Measurements from ENCODE around the gene CELA2B. TPM values are rescaled to one million over a fixed set of nuclear protein-coding genes. Genes with fewer than 3 reads are reported as not detected.
A peak's percentile ranks its signal among the peaks of the same experiment; 100 is the strongest.

CELA2B gene
- total RNA-seq, 3 donors from 2014 or later (not counting 1 experiment from before 2014, with no cell fraction given), result not detected

GRCh38 chr1:15531003-15531402, 55.1 kb downstream of the CELA2B start:
- DNase-seq (no peak), ATAC-seq (no peak)
- H3K4me1 Mint-ChIP-seq, result peaks cover 20 to 24% of the 10 kb centered on the region in 2 donors
- Histone ChIP-seq H3K27me3 (ENCODE audit: control insufficient read depth, insufficient read depth, low read length) (no peaks in the 10 kb centered on the region), H3K36me3 (ENCODE audit: control insufficient read depth, insufficient read depth, low read length) (peaks cover 9% of the 10 kb centered on the region), H3K4me3 (ENCODE audit: low read length) (no peak overlapping the region), H3K4me1 (ENCODE audit: control insufficient read depth, insufficient read depth, low read length) (peaks cover 10% of the 10 kb centered on the region), H3K9me3 (ENCODE audit: control insufficient read depth, insufficient read depth, low read length) (no peaks in the 10 kb centered on the region), H3K27ac (ENCODE audit: low read length) (no peak overlapping the region)
- TF ChIP-seq CTCF (IDR thresholded peaks at IDR 0.05), result no peak
- intact Hi-C loops (cut with micrococcal nuclease), result no loop called here
- no peaks in the 10 kb centered on the region for H3K9me3 Mint-ChIP-seq
- H3K36me3 Mint-ChIP-seq, result no peaks in the 10 kb centered on the region
- no peak overlapping the region for H3K4me3 Mint-ChIP-seq
- no peaks in the 10 kb centered on the region for H3K27me3 Mint-ChIP-seq (ENCODE audit: low read depth in 2 of 2)
- no peak overlapping the region for H3K27ac Mint-ChIP-seq
- 88% methylated on average over 4 of the region's 4 CpGs for WGBS (ENCODE audit: insufficient coverage)

GRCh38 chr1:15531682-15532081, 55.8 kb downstream of the CELA2B start:
- H3K4me3 Mint-ChIP-seq, result no peak overlapping the region
- H3K9me3 Mint-ChIP-seq, result no peaks in the 10 kb centered on the region
- intact Hi-C loops (cut with micrococcal nuclease), result no loop called here
- no peak for ATAC-seq
- no peak overlapping the region for H3K27ac ChIP-seq (ENCODE audit: low read length)
- H3K27ac Mint-ChIP-seq, result peak overlapping the region in 1 of 2 donors; percentile 26
- H3K9me3 ChIP-seq (ENCODE audit: control insufficient read depth, insufficient read depth, low read length), result no peaks in the 10 kb centered on the region
- H3K36me3 Mint-ChIP-seq, result peaks cover 6% of the 10 kb centered on the region
- H3K4me1 ChIP-seq (ENCODE audit: control insufficient read depth, insufficient read depth, low read length), result peaks cover 6% of the 10 kb centered on the region
- peaks cover 12% of the 10 kb centered on the region for H3K36me3 ChIP-seq (ENCODE audit: control insufficient read depth, insufficient read depth, low read length)
- no CpG with 5 or more reads among the region's 2 CpGs for WGBS (ENCODE audit: insufficient coverage)
- peaks cover 13 to 17% of the 10 kb centered on the region in 2 donors for H3K4me1 Mint-ChIP-seq
- H3K4me3 ChIP-seq (ENCODE audit: low read length), result no peak overlapping the region
- no peak for TF ChIP-seq CTCF (IDR thresholded peaks at IDR 0.05)
- H3K27me3 ChIP-seq (ENCODE audit: control insufficient read depth, insufficient read depth, low read length), result no peaks in the 10 kb centered on the region
- DNase-seq, result no peak
- no peaks in the 10 kb centered on the region for H3K27me3 Mint-ChIP-seq (ENCODE audit: low read depth in 2 of 2)

GRCh38 chr1:15538771-15539170, 62.9 kb downstream of the CELA2B start:
- no peak overlapping the region for H3K27ac ChIP-seq (ENCODE audit: low read length)
- no peak for TF ChIP-seq CTCF (IDR thresholded peaks at IDR 0.05)
- Mint-ChIP-seq H3K27ac (no peak overlapping the region), H3K9me3 (no peaks in the 10 kb centered on the region), H3K4me3 (no peak overlapping the region), H3K36me3 (peaks cover 6% of the 10 kb centered on the region), H3K27me3 (ENCODE audit: low read depth in 2 of 2) (no peaks in the 10 kb centered on the region), H3K4me1 (no peaks in the 10 kb centered on the region)
- no peaks in the 10 kb centered on the region for H3K27me3 ChIP-seq (ENCODE audit: control insufficient read depth, insufficient read depth, low read length)
- no peaks in the 10 kb centered on the region for H3K4me1 ChIP-seq (ENCODE audit: control insufficient read depth, insufficient read depth, low read length)
- H3K36me3 ChIP-seq (ENCODE audit: control insufficient read depth, insufficient read depth, low read length), result peaks cover 48% of the 10 kb centered on the region
- H3K4me3 ChIP-seq (ENCODE audit: low read length), result no peak overlapping the region
- H3K9me3 ChIP-seq (ENCODE audit: control insufficient read depth, insufficient read depth, low read length), result no peaks in the 10 kb centered on the region
- intact Hi-C loops (cut with micrococcal nuclease), result no loop called here
- ATAC-seq (no peak), DNase-seq (no peak)
- 60% methylated on average over 4 of the region's 6 CpGs for WGBS (ENCODE audit: insufficient coverage)

- H3K27ac ChIP-seq (ENCODE audit: low read length), result no peak overlapping the region
- H3K4me1 ChIP-seq (ENCODE audit: control insufficient read depth, insufficient read depth, low read length), result no peaks in the 10 kb centered on the region
- Mint-ChIP-seq H3K36me3 (peaks cover 6% of the 10 kb centered on the region), H3K27me3 (ENCODE audit: low read depth in 2 of 2) (no peaks in the 10 kb centered on the region), H3K4me3 (no peak overlapping the region), H3K9me3 (no peaks in the 10 kb centered on the region), H3K4me1 (no peaks in the 10 kb centered on the region), H3K27ac (no peak overlapping the region)
- 95% methylated on average over 7 of the region's 8 CpGs for WGBS (ENCODE audit: insufficient coverage)
- no peaks in the 10 kb centered on the region for H3K27me3 ChIP-seq (ENCODE audit: control insufficient read depth, insufficient read depth, low read length)
- peaks cover 52% of the 10 kb centered on the region for H3K36me3 ChIP-seq (ENCODE audit: control insufficient read depth, insufficient read depth, low read length)
- H3K4me3 ChIP-seq (ENCODE audit: low read length), result no peak overlapping the region
- intact Hi-C loops (cut with micrococcal nuclease), result no loop called here
- ATAC-seq (no peak), DNase-seq (no peak)
- no peak for TF ChIP-seq CTCF (IDR thresholded peaks at IDR 0.05)
- no peaks in the 10 kb centered on the region for H3K9me3 ChIP-seq (ENCODE audit: control insufficient read depth, insufficient read depth, low read length)
Measured at GRCh38 chr1:15540186-15540585, 64.3 kb downstream of the CELA2B start.

Data from natural killer cell (primary cell).